KMS-11 (cell line): ENCODE measurements around the gene THYN1.

Source experiments
- H2AFZ ChIP-seq: fragments of 200-600 bp; sonication (generic); 2 replicates; pipeline ENCODE4 v1.6.1; 2016; ENCODE audit warnings: antibody characterized with exemption, mixed run types, low read depth
- H3K27ac ChIP-seq: fragments of 200-600 bp; sonication (generic); 2 replicates; pipeline ENCODE4 v1.6.1; 2016; ENCODE audit warnings: mild to moderate bottlenecking, mixed run types
- H3K27me3 ChIP-seq: fragments of 200-600 bp; sonication (generic); 2 replicates; pipeline ENCODE4 v1.6.1; 2017; ENCODE audit warnings: mild to moderate bottlenecking, low read depth, mixed run types, moderate library complexity; ENCODE audit not compliant: insufficient read depth
- H3K36me3 ChIP-seq: fragments of 200-600 bp; sonication (generic); 2 replicates; pipeline ENCODE4 v1.6.1; 2017; ENCODE audit warnings: mild to moderate bottlenecking, mixed run types; ENCODE audit not compliant: insufficient read depth
- H3K4me1 ChIP-seq: fragments of 200-600 bp; sonication (generic); 2 replicates; pipeline ENCODE4 v1.6.1; 2016; ENCODE audit warnings: mild to moderate bottlenecking, low read depth, mixed run types; ENCODE audit not compliant: poor library complexity, severe bottlenecking
- H3K4me2 ChIP-seq: fragments of 200-600 bp; sonication (generic); 2 replicates; pipeline ENCODE4 v1.7.0; 2016; ENCODE audit warnings: mild to moderate bottlenecking, mixed run types
- H3K4me3 ChIP-seq: fragments of 200-600 bp; sonication (generic); IDR thresholded peaks from 2 replicates; pipeline ENCODE4 v1.6.1; 2017; ENCODE audit warnings: low read depth, low read length, mixed read lengths; ENCODE audit not compliant: insufficient read depth
- H3K79me2 ChIP-seq: fragments of 200-600 bp; sonication (generic); 2 replicates; pipeline ENCODE4 v1.6.1; 2016; ENCODE audit warnings: low read depth, mixed run types; ENCODE audit not compliant: insufficient read depth
- H3K9ac ChIP-seq: fragments of 200-600 bp; sonication (generic); 2 replicates; pipeline ENCODE4 v1.6.1; 2016; ENCODE audit warnings: mild to moderate bottlenecking, mixed run types
- H4K20me1 ChIP-seq: fragments of 200-600 bp; sonication (generic); 2 replicates; pipeline ENCODE4 v1.6.1; 2016; ENCODE audit warnings: mild to moderate bottlenecking, mixed run types; ENCODE audit not compliant: insufficient read depth
- TF ChIP-seq, protein P1 (sequence below): fragments of 200-600 bp; sonication (generic); conservative IDR thresholded peaks from 2 replicates; pipeline ENCODE4 v1.6.1; 2017; ENCODE audit warnings: low read depth, mild to moderate bottlenecking, antibody characterized with exemption, low read length, moderate library complexity, mixed read lengths

THYN1 gene

GRCh38 chr11:134291196-134291595 is 38.0 kb upstream of the THYN1 start:
- Histone ChIP-seq H3K27me3 (no peaks in the 10 kb centered on the region), H3K79me2 (no peaks in the 10 kb centered on the region), H3K27ac (no peak overlapping the region), H3K36me3 (no peaks in the 10 kb centered on the region), H3K9ac (no peak overlapping the region), H2AFZ (no peak overlapping the region), H4K20me1 (no peaks in the 10 kb centered on the region), H3K4me1 (no peaks in the 10 kb centered on the region), H3K4me2 (no peak overlapping the region), H3K4me3 (no peak overlapping the region)
- TF ChIP-seq, protein P1, sequence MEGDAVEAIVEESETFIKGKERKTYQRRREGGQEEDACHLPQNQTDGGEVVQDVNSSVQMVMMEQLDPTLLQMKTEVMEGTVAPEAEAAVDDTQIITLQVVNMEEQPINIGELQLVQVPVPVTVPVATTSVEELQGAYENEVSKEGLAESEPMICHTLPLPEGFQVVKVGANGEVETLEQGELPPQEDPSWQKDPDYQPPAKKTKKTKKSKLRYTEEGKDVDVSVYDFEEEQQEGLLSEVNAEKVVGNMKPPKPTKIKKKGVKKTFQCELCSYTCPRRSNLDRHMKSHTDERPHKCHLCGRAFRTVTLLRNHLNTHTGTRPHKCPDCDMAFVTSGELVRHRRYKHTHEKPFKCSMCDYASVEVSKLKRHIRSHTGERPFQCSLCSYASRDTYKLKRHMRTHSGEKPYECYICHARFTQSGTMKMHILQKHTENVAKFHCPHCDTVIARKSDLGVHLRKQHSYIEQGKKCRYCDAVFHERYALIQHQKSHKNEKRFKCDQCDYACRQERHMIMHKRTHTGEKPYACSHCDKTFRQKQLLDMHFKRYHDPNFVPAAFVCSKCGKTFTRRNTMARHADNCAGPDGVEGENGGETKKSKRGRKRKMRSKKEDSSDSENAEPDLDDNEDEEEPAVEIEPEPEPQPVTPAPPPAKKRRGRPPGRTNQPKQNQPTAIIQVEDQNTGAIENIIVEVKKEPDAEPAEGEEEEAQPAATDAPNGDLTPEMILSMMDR: no peak

DNA sequence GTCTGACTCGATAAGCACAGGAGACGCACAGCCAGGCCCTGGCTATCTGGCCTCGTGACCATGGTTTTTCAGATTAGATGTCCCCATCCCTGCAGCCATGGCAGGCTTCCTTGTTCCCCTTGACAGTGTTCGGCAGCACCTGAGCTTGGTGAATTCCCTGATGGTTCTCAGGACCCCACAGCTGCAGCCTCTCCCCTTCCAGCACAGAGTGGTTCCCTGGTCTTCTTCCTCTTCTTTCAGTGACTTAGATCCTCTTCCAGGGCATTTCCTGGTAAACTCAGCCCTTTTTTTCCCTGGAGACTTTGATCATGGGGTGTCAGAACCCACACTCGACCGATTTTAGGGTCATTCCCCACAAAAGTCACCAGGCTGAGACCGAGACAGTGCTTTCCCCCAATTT is 37.5 kb upstream of the THYN1 start:
- Histone ChIP-seq H3K4me2 (no peak overlapping the region), H3K27me3 (no peaks in the 10 kb centered on the region), H3K79me2 (no peaks in the 10 kb centered on the region), H3K36me3 (no peaks in the 10 kb centered on the region), H4K20me1 (no peaks in the 10 kb centered on the region), H2AFZ (no peak overlapping the region), H3K4me1 (no peaks in the 10 kb centered on the region), H3K27ac (no peak overlapping the region), H3K9ac (no peak overlapping the region), H3K4me3 (no peak overlapping the region)
- TF ChIP-seq, protein P1: no peak

DNA sequence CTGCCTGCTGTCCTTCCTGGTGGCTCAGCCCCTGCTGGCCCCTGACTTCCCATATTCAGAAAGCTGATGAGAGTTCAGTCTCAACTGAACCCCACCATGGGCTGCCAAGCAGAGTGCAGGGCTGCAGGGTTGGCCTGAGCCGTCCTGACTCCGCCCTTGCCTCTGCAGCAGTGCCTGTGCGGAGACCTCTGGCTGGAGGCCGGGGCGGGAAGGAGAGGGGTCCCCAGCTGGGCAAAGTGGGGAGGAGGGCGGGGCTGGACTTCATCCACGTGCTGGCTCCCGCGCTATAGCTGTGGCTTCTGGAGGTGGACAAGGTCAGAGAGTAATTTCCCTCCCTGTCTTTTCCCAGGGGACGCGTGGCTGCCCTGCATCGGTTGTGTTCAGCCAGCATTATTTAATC is 36.6 kb upstream of the THYN1 start:
- H3K4me2 ChIP-seq: no peak overlapping the region
- H3K4me1 ChIP-seq: no peaks in the 10 kb centered on the region
- H2AFZ ChIP-seq: no peak overlapping the region
- TF ChIP-seq, protein P1: no peak
- no peak overlapping the region for H3K9ac ChIP-seq
- H3K4me3 ChIP-seq: no peak overlapping the region
- H3K36me3 ChIP-seq: no peaks in the 10 kb centered on the region
- no peaks in the 10 kb centered on the region for H3K27me3 ChIP-seq
- no peak overlapping the region for H3K27ac ChIP-seq
- H4K20me1 ChIP-seq: no peaks in the 10 kb centered on the region
- no peaks in the 10 kb centered on the region for H3K79me2 ChIP-seq

DNA sequence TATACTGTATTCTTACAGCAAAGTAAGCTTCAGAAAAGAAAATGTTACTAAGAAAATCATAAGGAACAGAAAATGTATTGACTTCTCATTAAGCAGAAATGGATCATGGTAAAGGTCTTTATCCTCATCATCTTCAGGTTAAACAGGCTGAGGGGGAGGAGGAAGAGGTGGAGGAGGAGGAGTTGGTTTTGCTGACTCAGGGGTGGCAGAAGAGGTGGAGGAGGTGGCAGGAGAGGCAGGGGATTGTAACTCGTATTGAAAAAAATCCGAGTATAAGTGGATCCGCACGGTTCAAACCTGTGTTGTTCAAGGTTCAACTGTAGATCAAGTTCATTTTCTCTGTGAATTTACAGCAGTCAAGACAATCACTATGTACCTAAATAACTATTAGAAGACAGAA is 36.0 kb upstream of the THYN1 start:
- Histone ChIP-seq H3K4me1 (no peaks in the 10 kb centered on the region), H3K27ac (no peak overlapping the region), H3K79me2 (no peaks in the 10 kb centered on the region), H3K4me2 (no peak overlapping the region), H3K9ac (no peak overlapping the region), H3K27me3 (no peaks in the 10 kb centered on the region), H3K36me3 (no peaks in the 10 kb centered on the region), H2AFZ (no peak overlapping the region), H3K4me3 (no peak overlapping the region), H4K20me1 (no peaks in the 10 kb centered on the region)
- TF ChIP-seq, protein P1: no peak
